ENCODE data around the gene HARS2. TPM values are rescaled to one million over a fixed set of nuclear protein-coding genes. Genes with fewer than 3 reads are reported as not detected.

The HARS2 gene
- total RNA-seq, 4 donors from 2014 or later = 30.3 to 60.6 (median 41.4) TPM

DNA sequence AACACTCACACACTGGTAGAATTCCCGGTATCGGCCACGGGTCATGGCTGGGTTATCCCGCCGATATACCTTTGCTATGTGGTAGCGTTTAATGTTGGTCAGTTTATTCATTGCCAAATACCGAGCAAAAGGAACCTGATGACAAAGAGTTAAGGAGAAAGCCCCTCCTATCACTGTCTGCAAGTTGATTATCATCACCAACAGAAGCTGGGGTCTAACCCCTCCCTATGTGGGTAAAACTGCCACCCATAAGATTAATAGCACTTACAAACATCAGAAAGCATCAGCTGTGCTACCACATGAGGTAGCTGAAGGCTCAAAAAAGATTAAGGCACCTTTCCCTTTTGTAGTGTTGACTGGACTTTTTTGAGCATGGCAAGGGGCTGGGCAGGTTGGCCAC lies 12.3 kb upstream of the HARS2 start:
- Histone ChIP-seq H3K9me3 (no peaks in the 10 kb centered on the region), H3K4me1 (peaks cover 0 to 12% (median 0%) of the 10 kb centered on the region in 4 donors), H3K27me3 (no peaks in the 10 kb centered on the region), H3K36me3 (peaks cover 0 to 27% (median 7%) of the 10 kb centered on the region in 4 donors), H3K4me3 (no peak overlapping the region), H3K27ac (no peak overlapping the region)
- intact Hi-C loops (cut with DNase I; ENCODE audit: low total_unique reads) (no loop called here), in situ Hi-C loops (cut with MboI; ENCODE audit: low pct_ligation_motif_present in 1 of 4, low pct_unique_long_range_greater_than_20kb in 1 of 4, low sequenced_read_pairs in 3 of 4) (loop anchor here in 1 of 4 donors (25.0 kb wide), 1 partner anchor 267 kb away; the partner anchor contains the start of gene ANKHD1)
- DNase-seq = no peak
- WGBS, 2 donors (ENCODE audit: low coverage in 1 of 2) = 93 to 97% methylated on average over 7 of the region's 7 CpGs
- TF ChIP-seq POLR2A (IDR thresholded peaks at IDR 0.05) = no peak
- TF ChIP-seq POLR2AphosphoS5 (IDR thresholded peaks at IDR 0.05) = no peak
- no peak for TF ChIP-seq EP300 (IDR thresholded peaks at IDR 0.05; ENCODE audit: low read depth)
- TF ChIP-seq, protein P1, sequence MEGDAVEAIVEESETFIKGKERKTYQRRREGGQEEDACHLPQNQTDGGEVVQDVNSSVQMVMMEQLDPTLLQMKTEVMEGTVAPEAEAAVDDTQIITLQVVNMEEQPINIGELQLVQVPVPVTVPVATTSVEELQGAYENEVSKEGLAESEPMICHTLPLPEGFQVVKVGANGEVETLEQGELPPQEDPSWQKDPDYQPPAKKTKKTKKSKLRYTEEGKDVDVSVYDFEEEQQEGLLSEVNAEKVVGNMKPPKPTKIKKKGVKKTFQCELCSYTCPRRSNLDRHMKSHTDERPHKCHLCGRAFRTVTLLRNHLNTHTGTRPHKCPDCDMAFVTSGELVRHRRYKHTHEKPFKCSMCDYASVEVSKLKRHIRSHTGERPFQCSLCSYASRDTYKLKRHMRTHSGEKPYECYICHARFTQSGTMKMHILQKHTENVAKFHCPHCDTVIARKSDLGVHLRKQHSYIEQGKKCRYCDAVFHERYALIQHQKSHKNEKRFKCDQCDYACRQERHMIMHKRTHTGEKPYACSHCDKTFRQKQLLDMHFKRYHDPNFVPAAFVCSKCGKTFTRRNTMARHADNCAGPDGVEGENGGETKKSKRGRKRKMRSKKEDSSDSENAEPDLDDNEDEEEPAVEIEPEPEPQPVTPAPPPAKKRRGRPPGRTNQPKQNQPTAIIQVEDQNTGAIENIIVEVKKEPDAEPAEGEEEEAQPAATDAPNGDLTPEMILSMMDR (IDR thresholded peaks at IDR 0.05) = no peak

DNA sequence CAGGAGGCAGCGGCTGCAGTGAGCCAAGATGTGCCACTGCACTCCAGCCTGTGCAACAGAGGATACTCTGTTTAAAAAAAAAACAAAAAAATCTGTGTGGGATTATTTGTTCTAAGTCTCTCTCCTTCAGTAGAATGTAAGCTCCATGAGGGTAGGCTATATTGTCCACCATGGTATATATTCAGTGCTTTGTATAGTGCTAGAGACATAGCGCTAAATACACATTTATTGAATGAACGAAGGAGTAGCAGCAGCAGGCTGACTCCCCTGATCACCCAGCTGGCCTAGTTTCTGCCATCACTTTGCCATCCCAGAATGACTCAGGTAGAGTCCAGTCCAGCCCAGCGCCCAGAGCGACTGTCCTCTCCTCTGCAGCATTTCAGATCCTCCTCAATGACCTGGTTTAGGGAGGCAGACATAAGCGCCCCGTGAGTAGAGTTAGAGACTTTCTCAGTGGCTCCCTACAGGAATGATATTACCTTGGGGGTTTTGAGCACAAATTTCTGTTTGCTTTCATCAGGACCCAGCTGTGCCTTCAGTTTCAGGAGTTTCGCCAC lies 801 bp upstream of the HARS2 start:
- in situ Hi-C loops (cut with MboI; ENCODE audit: low pct_ligation_motif_present in 1 of 4, low pct_unique_long_range_greater_than_20kb in 1 of 4, low sequenced_read_pairs in 3 of 4) (loop anchor here in 1 of 4 donors (25.0 kb wide), 1 partner anchor 278 kb away; the partner anchor contains the start of gene ANKHD1), intact Hi-C loops (cut with DNase I; ENCODE audit: low total_unique reads) (no loop called here)
- peak overlapping the region; percentile 64 to 75 (median 70) for H3K4me3 ChIP-seq
- H3K27me3 ChIP-seq = no peaks in the 10 kb centered on the region
- DNase-seq = peak; percentile 17
- H3K27ac ChIP-seq = peak overlapping the region; percentile 89 to 94 (median 92)
- H3K4me1 ChIP-seq = peaks cover 14 to 30% (median 16%) of the 10 kb centered on the region in 4 donors
- TF ChIP-seq POLR2AphosphoS5 (IDR thresholded peaks at IDR 0.05) = peak in 1 of 3 donors; percentile 14
- TF ChIP-seq POLR2A (IDR thresholded peaks at IDR 0.05) = no peak
- H3K36me3 ChIP-seq = peaks cover 0 to 36% (median 13%) of the 10 kb centered on the region in 4 donors
- WGBS, 2 donors (ENCODE audit: low coverage in 1 of 2) = 41 to 76% methylated on average over 4 to 8 of the region's 8 CpGs
- H3K9me3 ChIP-seq = no peaks in the 10 kb centered on the region

DNA sequence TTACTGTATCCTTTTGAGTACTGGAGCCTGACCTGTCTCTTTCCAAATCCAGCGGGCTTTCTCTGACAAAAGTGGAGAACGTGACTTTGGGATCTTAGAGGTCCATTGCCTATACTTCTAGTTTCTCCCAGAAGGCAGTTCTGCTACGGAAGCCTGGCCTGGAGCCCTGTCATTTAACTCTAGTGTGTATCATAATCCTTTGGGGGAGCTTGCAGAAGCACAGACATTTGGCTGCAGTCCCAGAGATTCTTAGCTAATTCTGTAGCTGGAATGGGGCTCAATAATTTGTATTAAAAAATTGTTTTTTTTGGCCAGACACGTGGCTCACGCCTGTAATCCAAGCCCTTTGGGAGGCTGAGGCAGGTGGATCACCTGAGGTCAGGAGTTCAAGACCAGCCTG lies 3.0 kb downstream of the HARS2 start:
- intact Hi-C loops (cut with DNase I; ENCODE audit: low total_unique reads) = no loop called here

DNA sequence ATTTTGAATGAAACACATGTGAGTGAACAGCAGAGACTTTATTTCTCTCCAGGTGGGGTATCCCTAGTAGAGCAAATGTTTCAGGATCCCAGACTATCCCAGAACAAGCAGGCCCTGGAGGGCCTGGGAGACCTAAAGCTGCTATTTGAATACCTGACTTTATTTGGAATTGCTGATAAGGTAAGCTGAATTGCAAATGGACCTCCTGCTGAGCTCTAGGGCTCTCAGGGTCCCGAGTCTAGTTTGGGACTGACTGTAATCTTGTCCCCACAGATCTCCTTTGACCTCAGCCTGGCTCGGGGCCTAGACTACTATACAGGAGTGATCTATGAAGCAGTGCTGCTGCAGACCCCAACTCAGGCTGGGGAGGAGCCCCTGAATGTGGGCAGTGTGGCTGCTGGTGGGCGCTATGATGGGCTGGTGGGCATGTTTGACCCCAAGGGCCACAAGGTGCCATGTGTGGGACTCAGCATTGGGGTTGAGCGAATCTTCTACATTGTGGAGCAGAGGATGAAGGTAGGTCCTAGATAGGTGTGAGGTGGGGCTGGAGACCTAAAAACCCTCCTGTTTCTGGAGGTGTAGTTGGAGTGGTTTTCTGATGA lies 5.7 kb downstream of the HARS2 start:
- Histone ChIP-seq H3K27me3 (no peaks in the 10 kb centered on the region), H3K36me3 (peaks cover 0 to 54% (median 24%) of the 10 kb centered on the region in 4 donors), H3K9me3 (no peaks in the 10 kb centered on the region), H3K4me3 (no peak overlapping the region), H3K27ac (no peak overlapping the region), H3K4me1 (peaks cover 7 to 35% (median 17%) of the 10 kb centered on the region in 4 donors)
- DNase-seq = no peak
- no peak for TF ChIP-seq POLR2A (IDR thresholded peaks at IDR 0.05)
- TF ChIP-seq POLR2AphosphoS5 (IDR thresholded peaks at IDR 0.05) = no peak
- TF ChIP-seq, protein P1 (IDR thresholded peaks at IDR 0.05) = no peak
- TF ChIP-seq EP300 (IDR thresholded peaks at IDR 0.05; ENCODE audit: low read depth) = no peak
- in situ Hi-C loops (cut with MboI; ENCODE audit: low pct_ligation_motif_present in 1 of 4, low pct_unique_long_range_greater_than_20kb in 1 of 4, low sequenced_read_pairs in 3 of 4) (loop anchor here in 1 of 4 donors (25.0 kb wide), 1 partner anchor 285 kb away; the partner anchor contains the start of gene ANKHD1), intact Hi-C loops (cut with DNase I; ENCODE audit: low total_unique reads) (no loop called here)
- 98% methylated on average over 4 of the region's 4 CpGs; no CpG with 5 or more reads in 1 of the 2 donors for WGBS, 2 donors (ENCODE audit: low coverage in 1 of 2)

More for the DNA sequence above, 3.0 kb downstream of the HARS2 start:
- Histone ChIP-seq H3K4me1 (peaks cover 14 to 30% (median 16%) of the 10 kb centered on the region in 4 donors), H3K36me3 (peaks cover 0 to 52% (median 24%) of the 10 kb centered on the region in 4 donors), H3K9me3 (no peaks in the 10 kb centered on the region), H3K27me3 (no peaks in the 10 kb centered on the region), H3K27ac (no peak overlapping the region), H3K4me3 (no peak overlapping the region)
- DNase-seq = no peak
- in situ Hi-C loops (cut with MboI; ENCODE audit: low pct_ligation_motif_present in 1 of 4, low pct_unique_long_range_greater_than_20kb in 1 of 4, low sequenced_read_pairs in 3 of 4) = loop anchor here in 1 of 4 donors (25.0 kb wide), 1 partner anchor 282 kb away; the partner anchor contains the start of gene ANKHD1
- no peak for TF ChIP-seq POLR2AphosphoS5 (IDR thresholded peaks at IDR 0.05)
- 77 to 83% methylated on average over 2 to 5 of the region's 5 CpGs for WGBS, 2 donors (ENCODE audit: low coverage in 1 of 2)
